H1 (cell line): ENCODE results near the gene C21orf91. TPM values are rescaled to one million over a fixed set of nuclear protein-coding genes. Genes with fewer than 3 reads are reported as not detected.

Experiments
- CTCF ChIA-PET: fragments of 300-600 bp; sonication (Branson Sonifier 250); formaldehyde crosslinking; loops from one replicate; lab custom pipeline; 2021; ENCODE audit not compliant: partially characterized antibody; lab: Charles Lee
- POLR2A ChIA-PET: fragments of 300-600 bp; sonication (Branson Sonifier 250); formaldehyde crosslinking; loops from one replicate; lab custom pipeline; 2021; ENCODE audit warnings: inconsistent platforms; ENCODE audit not compliant: partially characterized antibody; lab: Charles Lee
- DNase-seq, 2 experiments: peaks; one replicate each; pipeline versions ENCODE4 v3.0.0 to v3.0.0-alpha.2; 2010 to 2022; ENCODE audit warnings: low spot score in 2 of 2, low read depth in 1 of 2, mixed read lengths in 1 of 2
- FAIRE-seq: peaks from 2 replicates; lab custom pipeline; 2011; peaks lifted over from hg19 to GRCh38; lab: Jason Lieb, UNC
- H2AFZ ChIP-seq: 2 replicates; pipeline ENCODE4 v1.8.1; 2012; ENCODE audit warnings: low read length, inconsistent platforms
- H2AK5ac ChIP-seq: 2 replicates; pipeline ENCODE4 v1.6.1; 2013; ENCODE audit warnings: low read depth, low read length
- H2BK120ac ChIP-seq: replicated peaks from 2 replicates; pipeline ENCODE3; 2013; ENCODE audit warnings: low read depth, low read length, inconsistent platforms
- H2BK12ac ChIP-seq: 2 replicates; pipeline ENCODE4 v1.6.1; 2013; ENCODE audit warnings: low read depth, low read length
- H2BK15ac ChIP-seq: 2 replicates; pipeline ENCODE4 v1.6.1; 2013; ENCODE audit warnings: low read length
- H2BK20ac ChIP-seq: 2 replicates; pipeline ENCODE4 v1.6.1; 2013; ENCODE audit warnings: low read length
- H2BK5ac ChIP-seq: 2 replicates; pipeline ENCODE4 v1.6.1; 2013; ENCODE audit warnings: low read depth, low read length
- H3K14ac ChIP-seq: 2 replicates; pipeline ENCODE4 v1.6.1; 2013; ENCODE audit warnings: inconsistent platforms; ENCODE audit not compliant: insufficient read length
- H3K18ac ChIP-seq: 2 replicates; pipeline ENCODE4 v1.6.1; 2013; ENCODE audit warnings: low read length; ENCODE audit errors: extremely low read depth
- H3K23ac ChIP-seq: 2 replicates; pipeline ENCODE4 v1.6.1; 2013; ENCODE audit warnings: inconsistent platforms; ENCODE audit not compliant: insufficient read length
- H3K23me2 ChIP-seq: 2 replicates; pipeline ENCODE4 v1.6.1; 2013; ENCODE audit warnings: low read depth, low read length
- H3K27ac ChIP-seq: 2 replicates; pipeline ENCODE4 v1.6.1; 2011; ENCODE audit warnings: low read depth, low read length, inconsistent platforms
- H3K27me3 ChIP-seq, 4 experiments: replicated peaks in 1 of 4; 1 replicate in 1 of 4; 2 replicates in 3 of 4; pipeline versions ENCODE4 v1.6.1 to v1.8.1; 2011 to 2013; ENCODE audit warnings: low read length in 3 of 4, mild to moderate bottlenecking in 3 of 4, inconsistent platforms in 2 of 4, mixed read lengths in 2 of 4, moderate library complexity in 1 of 4; ENCODE audit not compliant: control insufficient read depth in 3 of 4, insufficient read depth in 3 of 4; ENCODE audit errors: extremely low read depth in 1 of 4
- H3K36me3 ChIP-seq, 4 experiments: 2 replicates each; pipeline versions ENCODE4 v1.6.1 to v1.8.1; 2011 to 2013; ENCODE audit warnings: mild to moderate bottlenecking in 4 of 4, low read length in 3 of 4, moderate library complexity in 2 of 4, control low read depth in 1 of 4, inconsistent platforms in 1 of 4; ENCODE audit not compliant: insufficient read depth in 4 of 4, control insufficient read depth in 2 of 4
- H3K4ac ChIP-seq: replicated peaks from 2 replicates; pipeline ENCODE3; 2013; ENCODE audit warnings: low read length, low read depth, mixed read lengths, inconsistent platforms; ENCODE audit not compliant: insufficient read length
- H3K4me1 ChIP-seq, 4 experiments: replicated peaks in 1 of 4; 1 replicate in 1 of 4; 2 replicates in 3 of 4; pipeline versions ENCODE4 v1.6.1 to v1.8.1; 2011 to 2013; ENCODE audit warnings: low read length in 3 of 4, inconsistent platforms in 2 of 4, mixed read lengths in 1 of 4; ENCODE audit not compliant: insufficient read depth in 4 of 4, control insufficient read depth in 3 of 4
- H3K4me2 ChIP-seq, 2 experiments: 2 replicates each; pipeline versions ENCODE4 v1.6.1 to v1.8.1; 2011 to 2013; ENCODE audit warnings: low read depth in 2 of 2, low read length in 2 of 2, control low read depth in 1 of 2, inconsistent platforms in 1 of 2, mild to moderate bottlenecking in 1 of 2; ENCODE audit not compliant: insufficient read depth in 1 of 2
- H3K4me3 ChIP-seq, 4 experiments: fragments of 200-600, 300-600 bp in 1 of 4; sonication (generic), shearing (Covaris generic), sonication (Bioruptor Twin) in 1 of 4; 2 replicates each; pipeline versions ENCODE4 v1.5.1 to v1.8.1; 2011 to 2016; ENCODE audit warnings: low read length in 4 of 4, low read depth in 3 of 4, control low read depth in 2 of 4, inconsistent platforms in 2 of 4, mild to moderate bottlenecking in 2 of 4, mixed read lengths in 1 of 4, moderate library complexity in 1 of 4; ENCODE audit not compliant: insufficient read depth in 2 of 4; ENCODE audit errors: extremely low read depth in 1 of 4
- H3K56ac ChIP-seq: replicated peaks from 2 replicates; pipeline ENCODE3; 2013; ENCODE audit warnings: low read depth, mild to moderate bottlenecking, mixed read lengths, low read length, inconsistent platforms; ENCODE audit not compliant: insufficient read length
- H3K79me1 ChIP-seq: 2 replicates; pipeline ENCODE4 v1.6.1; 2013; ENCODE audit warnings: low read depth, low read length, control low read depth
- H3K79me2 ChIP-seq, 2 experiments: 2 replicates each; pipeline versions ENCODE4 v1.6.1 to v1.8.1; 2012 to 2013; ENCODE audit warnings: low read length in 2 of 2, mild to moderate bottlenecking in 2 of 2, inconsistent platforms in 1 of 2; ENCODE audit not compliant: insufficient read depth in 2 of 2, control insufficient read depth in 1 of 2
- H3K9ac ChIP-seq, 4 experiments: replicated peaks in 1 of 4; 1 replicate in 1 of 4; 2 replicates in 3 of 4; pipeline versions ENCODE4 v1.6.1 to v1.8.1; 2011 to 2013; ENCODE audit warnings: low read depth in 3 of 4, low read length in 3 of 4, control low read depth in 2 of 4, mild to moderate bottlenecking in 2 of 4, moderate library complexity in 2 of 4, inconsistent platforms in 1 of 4; ENCODE audit errors: extremely low read depth in 1 of 4
- H3K9me3 ChIP-seq, 2 experiments: 2 replicates each; pipeline versions ENCODE4 v1.6.1 to v1.8.1; 2012 to 2013; ENCODE audit warnings: mild to moderate bottlenecking in 2 of 2, moderate library complexity in 2 of 2, control low read depth in 1 of 2, inconsistent platforms in 1 of 2, low read depth in 1 of 2, low read length in 1 of 2, mixed read lengths in 1 of 2; ENCODE audit not compliant: insufficient read depth in 2 of 2
- H4K20me1 ChIP-seq, 2 experiments: replicated peaks in 1 of 2; 2 replicates each; pipeline versions ENCODE3 to v1.8.1; 2011 to 2013; ENCODE audit warnings: inconsistent platforms in 2 of 2, low read length in 2 of 2, mild to moderate bottlenecking in 1 of 2; ENCODE audit not compliant: insufficient read depth in 2 of 2, control insufficient read depth in 1 of 2
- H4K5ac ChIP-seq: 2 replicates; pipeline ENCODE4 v1.6.1; 2013; ENCODE audit warnings: low read length, low read depth, mixed read lengths, inconsistent platforms; ENCODE audit not compliant: insufficient read length
- H4K8ac ChIP-seq: 2 replicates; pipeline ENCODE4 v1.8.0; 2013; ENCODE audit warnings: mild to moderate bottlenecking, moderate library complexity, low read length, inconsistent platforms; ENCODE audit not compliant: insufficient read depth; ENCODE audit errors: extremely low read depth
- H4K91ac ChIP-seq: replicated peaks from 2 replicates; pipeline ENCODE3; 2013; ENCODE audit warnings: low read length, mixed read lengths, inconsistent platforms; ENCODE audit not compliant: insufficient read length
- CBX8 ChIP-seq: fragments of 300-800, 300-1000 bp; sonication (generic); IDR thresholded peaks from 2 replicates; pipeline ENCODE4 v1.7.1; 2016; ENCODE audit warnings: low read depth, low read length, borderline replicate concordance
- EGR1 ChIP-seq: IDR thresholded peaks from 2 replicates; pipeline ENCODE4 v1.6.1; 2011; ENCODE audit warnings: low read depth, low read length, borderline replicate concordance
- EZH2 ChIP-seq: fragments of 200-600 bp; sonication (generic); IDR thresholded peaks from 2 replicates; pipeline ENCODE4 v1.7.1; 2012; ENCODE audit warnings: low read depth, mild to moderate bottlenecking, moderate library complexity, low read length, inconsistent platforms; ENCODE audit not compliant: severe bottlenecking
- FOSL1 ChIP-seq: IDR thresholded peaks from 2 replicates; pipeline ENCODE4 v1.6.1; 2011; ENCODE audit warnings: mild to moderate bottlenecking, low read depth, low read length, moderate library complexity; ENCODE audit not compliant: insufficient read depth
- GABPA ChIP-seq: IDR thresholded peaks from 2 replicates; pipeline ENCODE4 v1.6.1; 2011; ENCODE audit warnings: mild to moderate bottlenecking, low read length, moderate library complexity, borderline replicate concordance; ENCODE audit not compliant: insufficient read depth
- GTF2F1 ChIP-seq: IDR thresholded peaks from 2 replicates; pipeline ENCODE4 v1.6.1; 2012; ENCODE audit warnings: low read depth, low read length, improper control_type of control experiment, borderline replicate concordance
- JUN ChIP-seq: IDR thresholded peaks from 2 replicates; pipeline ENCODE4 v1.6.1; 2011; ENCODE audit warnings: low read depth, mild to moderate bottlenecking, improper control_type of control experiment, low read length
- KDM4A ChIP-seq: IDR thresholded peaks from one replicate; pipeline ENCODE4 v1.7.1; 2012; ENCODE audit warnings: low read depth, mild to moderate bottlenecking, moderate library complexity, low read length, inconsistent platforms; ENCODE audit not compliant: severe bottlenecking
- KDM5A ChIP-seq: fragments of 200-600 bp; IDR thresholded peaks from 2 replicates; pipeline ENCODE4 v1.7.1; 2012; ENCODE audit warnings: mild to moderate bottlenecking, low read length, inconsistent platforms, mixed read lengths
- POU5F1 ChIP-seq: IDR thresholded peaks from 2 replicates; pipeline ENCODE4 v1.6.1; 2011; ENCODE audit warnings: low read depth, mild to moderate bottlenecking, low read length, moderate library complexity
- RNF2 ChIP-seq: fragments of 200-900, 300-1000 bp; sonication (generic); IDR thresholded peaks from 2 replicates; pipeline ENCODE4 v1.7.1; 2016; ENCODE audit warnings: borderline replicate concordance, low read depth, mild to moderate bottlenecking, antibody characterized with exemption, low read length; ENCODE audit not compliant: poor library complexity, severe bottlenecking; ENCODE audit errors: missing control alignments
- RXRA ChIP-seq: IDR thresholded peaks from 2 replicates; pipeline ENCODE4 v1.6.1; 2011; ENCODE audit warnings: low read depth, mild to moderate bottlenecking, low read length, moderate library complexity; ENCODE audit not compliant: insufficient read depth
- SP4 ChIP-seq: IDR thresholded peaks from 2 replicates; pipeline ENCODE4 v1.6.1; 2012; ENCODE audit warnings: low read length, inconsistent platforms
- WGBS, 2 experiments: shearing (Covaris generic) in 1 of 2; methylation state at CpG; one replicate each; pipeline versions ENCODE4 v1.1.6 to v1.1.7; 2013 to 2015; ENCODE audit warnings: low lambda C conversion rate in 2 of 2, mixed read lengths in 2 of 2, inconsistent platforms in 1 of 2, low coverage in 1 of 2, missing lambda C conversion rate in 1 of 2; ENCODE audit not compliant: insufficient replicate concordance in 2 of 2, insufficient coverage in 1 of 2, insufficient read length in 1 of 2; ENCODE audit errors: extremely low coverage in 1 of 2, missing lambda C conversion rate in 1 of 2; 5-methylcytosine and 5-hydroxymethylcytosine counted together
- polyA plus RNA-seq, 7 experiments: library from polyadenylated mRNA; depleted of rRNA in 3 of 7; stranded (reverse) in 5 of 7; unstranded in 2 of 7; fragments of >200 nt in 5 of 7; fragments of 200-250 nt in 2 of 7; gene quantifications; 1 replicate in 5 of 7; 2 replicates in 1 of 7; 4 replicates in 1 of 7; pipeline versions ENCODE4 v1.2.1 to v1.2.3, GENCODE V29; 2011 to 2013; ENCODE audit warnings: missing spikeins in 2 of 7, mixed read lengths in 2 of 7
- total RNA-seq: library from RNA; stranded (reverse); fragmentation: NEBNext Ultra II Directional; extraction: Animal tissue kit (Norgen Biotek cat#: 25700); gene quantifications from 2 replicates; pipeline ENCODE4 v1.2.1, GENCODE V29; 2021

Gene C21orf91
- total and polyA plus RNA-seq, 2 of the 8 experiments (the other 6 are each of a cell fraction or from before 2014, with no cell fraction given) = 4.9 to 33.6 TPM

GRCh38 chr21:17834639-17835354 is 15.6 kb upstream of the C21orf91 start:
- Histone ChIP-seq H3K9ac (no peak overlapping the region), H4K5ac (no peak overlapping the region), H2AFZ (no peak overlapping the region), H3K27ac (no peak overlapping the region), H3K4me1 (peaks cover 0 to 9% (median 3%) of the 10 kb centered on the region in 4 experiments; a peak in 3 of 7 replicates), H3K9me3 (no peaks in the 10 kb centered on the region), H2BK20ac (no peak overlapping the region), H3K79me1 (no peaks in the 10 kb centered on the region), H3K4me3 (no peak overlapping the region), H3K23ac (no peak overlapping the region), H3K56ac (no peak overlapping the region), H3K18ac (no peak overlapping the region), H2BK5ac (no peak overlapping the region), H4K91ac (no peak overlapping the region), H3K36me3 (no peaks in the 10 kb centered on the region), H3K27me3 (no peaks in the 10 kb centered on the region), H3K79me2 (no peaks in the 10 kb centered on the region), H2AK5ac (no peak overlapping the region), H2BK120ac (no peak overlapping the region), H4K20me1 (no peaks in the 10 kb centered on the region), H3K4me2 (no peak overlapping the region), H2BK12ac (no peak overlapping the region), H3K23me2 (no peaks in the 10 kb centered on the region), H3K14ac (no peak overlapping the region), H4K8ac (no peak overlapping the region), H2BK15ac (no peak overlapping the region), H3K4ac (no peak overlapping the region)
- ChIA-PET CTCF (interaction anchor here (1.2 kb wide), 1 partner anchor 65 kb away, joined by 5 read pairs; no protein-coding TSS in a partner anchor), POLR2A (no interaction called here)
- FAIRE-seq (no peak), DNase-seq (no peak)
- WGBS, 2 experiments = 95% methylated on average over 4 of the region's 4 CpGs; no CpG with 5 or more reads in 1 of the 2 experiments
- TF ChIP-seq RNF2 (no peak), GTF2F1 (no peak), FOSL1 (no peak), RXRA (no peak), SP4 (no peak), GABPA (no peak), EZH2 (no peak), CBX8 (no peak), POU5F1 (no peak), KDM4A (no peak), JUN (no peak), KDM5A (no peak), EGR1 (no peak)
